EH (cell line): ENCODE measurements around the gene GRIN2C.
A peak's percentile ranks its signal among the peaks of the same experiment; 100 is the strongest.
"Not testable (repeated sequence)": the region's sequence is repeated elsewhere in the genome, so short reads cannot be mapped to it uniquely, and the experiment has no call there.

Experiments used
- DNase-seq: peaks from one replicate; pipeline ENCODE4 v3.0.0-alpha.2; 2015; ENCODE audit warnings: low read depth

Gene GRIN2C

GRCh38 chr17:74859459-74860228, at the start of gene GRIN2C:
Gene GRIN2C, minus strand, starts transcription at chr17:74859885. Its CDS starts 4,793 bp downstream, at chr17:74855092.
- DNase-seq = no peak

- not testable (repeated sequence) for DNase-seq
Observed at GRCh38 chr17:74909097-74909496, 49.4 kb upstream of the GRIN2C start.

- DNase-seq = no peak
Observed at GRCh38 chr17:74907012-74907411, 47.3 kb upstream of the GRIN2C start.

GRCh38 chr17:74906214-74906793, 46.6 kb upstream of the GRIN2C start:
- peak; percentile 11 for DNase-seq

GRCh38 chr17:74904687-74905409, 45.2 kb upstream of the GRIN2C start:
- DNase-seq = no peak

GRCh38 chr17:74903671-74904070, 44.0 kb upstream of the GRIN2C start:
- no peak for DNase-seq

- no peak for DNase-seq
Observed at GRCh38 chr17:74903034-74903433, 43.3 kb upstream of the GRIN2C start.

- no peak for DNase-seq
Observed at GRCh38 chr17:74901353-74902135, 41.9 kb upstream of the GRIN2C start.

- DNase-seq = no peak
Observed at GRCh38 chr17:74900208-74900607, 40.5 kb upstream of the GRIN2C start.

- DNase-seq = no peak
Observed at GRCh38 chr17:74898376-74898946, 38.8 kb upstream of the GRIN2C start.

- DNase-seq = no peak
Observed at GRCh38 chr17:74893936-74894671, 34.4 kb upstream of the GRIN2C start.

GRCh38 chr17:74892974-74893911, 33.6 kb upstream of the GRIN2C start, which contains the start of gene FADS6:
Gene FADS6, minus strand, starts transcription at chr17:74893633. Its CDS starts 38 bp downstream, at chr17:74893595.
- DNase-seq = no peak

GRCh38 chr17:74892013-74892841, 32.5 kb upstream of the GRIN2C start:
- DNase-seq = no peak

GRCh38 chr17:74890554-74890953, 30.9 kb upstream of the GRIN2C start:
- no peak for DNase-seq

GRCh38 chr17:74888469-74888868, 28.8 kb upstream of the GRIN2C start:
- DNase-seq = no peak

- peak; percentile 24 for DNase-seq
Observed at GRCh38 chr17:74883241-74883745, 23.6 kb upstream of the GRIN2C start.

GRCh38 chr17:74882517-74883240, 23.0 kb upstream of the GRIN2C start:
- no peak for DNase-seq

- DNase-seq = no peak
Observed at GRCh38 chr17:74881073-74881472, 21.4 kb upstream of the GRIN2C start.
